SJCRH30 (cell line): ENCODE measurements around the gene PROC. TPM values are rescaled to one million over a fixed set of nuclear protein-coding genes. Genes with fewer than 3 reads are reported as not detected.
"Not testable (repeated sequence)": the region's sequence is repeated elsewhere in the genome, so short reads cannot be mapped to it uniquely, and the experiment has no call there.

Source experiments
- DNase-seq, 2 experiments: peaks; one replicate each; pipeline ENCODE4 v3.0.0-alpha.2; 2015 to 2020
- H3K27ac ChIP-seq: fragments of 250-450 bp; sonication (Bioruptor Pico); 2 replicates; pipeline ENCODE4 v1.5.1; 2020; ENCODE audit warnings: mild to moderate bottlenecking, moderate library complexity
- H3K27me3 ChIP-seq: fragments of 250-450 bp; sonication (Bioruptor Pico); 2 replicates; pipeline ENCODE4 v1.5.1; 2020; ENCODE audit warnings: mild to moderate bottlenecking, moderate library complexity
- H3K36me3 ChIP-seq: fragments of 250-450 bp; sonication (Bioruptor Pico); 2 replicates; pipeline ENCODE4 v1.5.1; 2020; ENCODE audit warnings: mild to moderate bottlenecking, moderate library complexity
- H3K4me1 ChIP-seq: fragments of 250-450 bp; sonication (Bioruptor Pico); 2 replicates; pipeline ENCODE4 v1.5.1; 2020; ENCODE audit warnings: mild to moderate bottlenecking, moderate library complexity
- H3K4me3 ChIP-seq: fragments of 250-450 bp; sonication (Bioruptor Pico); 2 replicates; pipeline ENCODE4 v1.5.1; 2020; ENCODE audit warnings: mild to moderate bottlenecking, moderate library complexity
- H3K9me3 ChIP-seq: fragments of 250-450 bp; sonication (Bioruptor Pico); replicated peaks from 2 replicates; pipeline ENCODE4 v1.5.1; 2020; ENCODE audit warnings: mild to moderate bottlenecking, moderate library complexity
- total RNA-seq: library from RNA; depleted of rRNA; stranded (reverse); fragments of >200 nt; shearing (Covaris generic); gene quantifications from 2 replicates; pipeline ENCODE4 v1.2.3, GENCODE V29; 2014

Gene PROC
- total RNA-seq, 1 experiment from 2014 or later: not detected

DNA sequence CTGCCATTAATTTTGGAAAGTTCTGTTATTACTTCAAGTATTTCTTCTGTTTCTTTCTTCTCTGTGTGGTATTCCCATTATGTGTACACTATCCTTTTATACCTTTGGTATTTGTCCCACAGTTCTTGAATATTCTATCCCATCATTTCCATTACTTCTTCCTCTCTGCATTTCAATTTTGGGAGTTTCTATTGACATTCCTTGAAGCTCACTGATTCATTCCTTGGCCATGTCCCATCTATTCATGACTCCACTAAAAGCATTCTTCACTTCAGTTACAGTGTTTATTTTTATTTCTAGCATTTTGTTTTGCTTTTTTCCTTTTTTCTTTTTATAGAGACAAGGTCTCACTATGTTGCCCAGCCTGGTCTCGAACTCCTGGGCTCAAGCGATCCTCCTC is 30.3 kb downstream of the PROC start:
- no peak for DNase-seq
- Histone ChIP-seq H3K36me3 (no peaks in the 10 kb centered on the region), H3K27me3 (no peaks in the 10 kb centered on the region), H3K4me3 (no peak overlapping the region), H3K9me3 (peaks cover 3% of the 10 kb centered on the region; the same call in 1 of the 2 replicates), H3K4me1 (0 out of 2 replicates have a peak, but pooled peaks cover 4% of the 10 kb centered on the region), H3K27ac (no peak overlapping the region)

DNA sequence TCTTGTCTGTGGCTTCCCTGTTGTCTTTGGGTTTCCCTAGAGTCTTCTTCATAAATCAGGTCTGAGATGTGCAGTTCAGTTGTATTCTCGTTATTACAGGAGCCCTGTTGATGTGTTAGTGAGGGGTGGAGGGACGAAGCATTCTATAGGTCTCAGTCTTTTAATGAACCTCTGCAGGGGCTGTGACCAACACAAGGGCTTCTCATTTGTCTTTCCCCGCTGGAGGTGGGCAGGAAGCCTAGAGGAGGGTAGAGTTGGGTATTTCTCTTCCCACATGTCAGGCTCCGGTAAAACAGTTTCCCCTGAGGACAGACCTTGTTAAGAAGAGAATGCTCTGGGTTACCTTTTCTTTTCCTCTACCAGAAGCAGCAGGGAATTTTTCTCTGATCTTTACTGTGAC is 31.2 kb downstream of the PROC start:
- Histone ChIP-seq H3K4me3 (no peak overlapping the region), H3K36me3 (no peaks in the 10 kb centered on the region), H3K27ac (no peak overlapping the region), H3K9me3 (peaks cover 3% of the 10 kb centered on the region; the same call in 1 of the 2 replicates), H3K4me1 (peaks cover 6% of the 10 kb centered on the region), H3K27me3 (no peaks in the 10 kb centered on the region)
- no peak for DNase-seq

DNA sequence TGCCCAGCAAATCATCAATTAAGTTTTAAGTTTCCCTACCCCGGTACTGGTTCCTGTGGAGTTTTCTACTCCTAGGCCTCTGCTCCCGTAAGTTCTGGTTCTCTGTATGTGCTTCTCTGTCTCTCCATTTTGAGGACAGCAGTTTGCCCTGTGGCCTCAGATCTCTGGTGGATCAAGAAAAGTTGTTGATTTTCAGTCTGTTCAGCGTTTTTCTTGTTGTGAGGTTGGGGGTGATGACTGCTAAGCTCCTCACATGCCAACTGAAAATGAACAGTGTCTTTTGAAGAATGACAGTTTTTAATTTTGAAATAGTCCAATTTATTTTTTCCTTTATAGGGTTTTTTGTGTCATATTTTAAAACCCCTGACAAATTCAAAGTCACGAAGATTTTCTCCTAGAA is 31.7 kb downstream of the PROC start:
- Histone ChIP-seq H3K4me3 (no peak overlapping the region), H3K27me3 (no peaks in the 10 kb centered on the region), H3K9me3 (peaks cover 3% of the 10 kb centered on the region; the same call in 1 of the 2 replicates), H3K36me3 (no peaks in the 10 kb centered on the region), H3K4me1 (peaks cover 11% of the 10 kb centered on the region), H3K27ac (no peak overlapping the region)
- DNase-seq: no peak

DNA sequence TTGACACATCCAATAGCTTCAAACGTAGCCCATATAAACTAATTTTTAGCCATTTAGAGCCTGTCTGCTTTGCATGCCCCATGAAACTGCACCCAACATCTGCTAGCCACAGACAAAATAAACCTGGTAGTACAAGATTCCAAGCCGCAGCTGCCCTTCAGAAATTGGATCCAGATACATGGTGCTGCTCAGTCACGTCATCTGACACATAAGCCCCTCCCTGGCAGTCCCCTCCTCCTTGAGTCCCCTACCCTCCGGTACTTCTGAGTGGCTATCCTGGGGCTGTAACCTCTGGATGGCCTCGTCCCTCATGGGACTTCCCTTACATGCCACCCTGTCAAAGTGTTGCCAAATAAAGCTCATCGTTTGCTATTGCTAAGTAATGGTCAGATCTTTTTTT is 33.8 kb downstream of the PROC start:
- Histone ChIP-seq H3K9me3 (no peaks in the 10 kb centered on the region), H3K36me3 (no peaks in the 10 kb centered on the region), H3K4me3 (no peak overlapping the region), H3K4me1 (peaks cover 24% of the 10 kb centered on the region), H3K27me3 (no peaks in the 10 kb centered on the region), H3K27ac (no peak overlapping the region)
- DNase-seq: peak in 1 of 2 experiments; percentile 54

DNA sequence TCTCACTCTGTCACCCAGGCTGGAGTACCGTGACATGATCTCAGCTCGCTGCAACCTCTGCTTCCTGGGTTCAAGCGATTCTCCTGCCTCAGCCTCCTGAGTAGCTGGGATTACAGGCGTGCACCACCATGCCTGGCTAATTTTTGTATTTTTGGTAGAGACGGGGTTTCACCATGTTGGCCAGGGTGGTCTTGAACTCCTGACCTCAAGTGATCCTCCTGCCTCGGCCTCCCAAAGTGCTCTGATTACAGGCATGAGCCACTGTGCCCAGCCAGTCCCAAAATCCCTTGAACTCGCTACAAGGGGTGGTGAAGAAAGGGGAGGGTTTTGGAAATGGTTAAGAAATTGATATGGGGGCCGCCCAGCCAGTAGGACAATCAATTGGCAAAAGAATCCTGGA is 34.2 kb downstream of the PROC start:
- not testable (repeated sequence) for H3K27ac ChIP-seq, DNase-seq, H3K9me3 ChIP-seq, H3K4me3 ChIP-seq, H3K36me3 ChIP-seq, H3K27me3 ChIP-seq
- peaks cover 24% of the 10 kb centered on the region for H3K4me1 ChIP-seq

DNA sequence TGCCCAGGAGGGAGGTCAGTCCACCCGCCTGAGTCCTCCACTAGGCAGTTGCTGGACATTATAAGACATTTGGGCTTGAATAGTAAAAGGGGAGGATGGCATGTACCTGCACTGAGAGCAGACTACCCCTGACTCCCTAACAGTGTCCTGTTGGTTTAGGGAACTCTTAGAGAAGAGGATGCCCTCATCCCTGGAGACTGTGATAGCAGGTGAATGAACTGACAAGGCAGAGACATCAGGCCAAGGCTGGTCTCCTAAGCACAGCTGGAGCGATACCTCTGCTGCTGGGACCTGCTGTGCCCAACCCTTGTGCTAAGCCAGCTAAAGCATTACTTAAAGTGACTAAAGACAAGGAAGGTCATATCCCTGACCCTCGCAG is 34.8 kb downstream of the PROC start:
- no peak overlapping the region for H3K27ac ChIP-seq
- DNase-seq: no peak
- H3K4me1 ChIP-seq: peaks cover 24% of the 10 kb centered on the region
- H3K4me3 ChIP-seq: no peak overlapping the region
- H3K36me3 ChIP-seq: no peaks in the 10 kb centered on the region
- H3K9me3 ChIP-seq: no peaks in the 10 kb centered on the region
- H3K27me3 ChIP-seq: no peaks in the 10 kb centered on the region

DNA sequence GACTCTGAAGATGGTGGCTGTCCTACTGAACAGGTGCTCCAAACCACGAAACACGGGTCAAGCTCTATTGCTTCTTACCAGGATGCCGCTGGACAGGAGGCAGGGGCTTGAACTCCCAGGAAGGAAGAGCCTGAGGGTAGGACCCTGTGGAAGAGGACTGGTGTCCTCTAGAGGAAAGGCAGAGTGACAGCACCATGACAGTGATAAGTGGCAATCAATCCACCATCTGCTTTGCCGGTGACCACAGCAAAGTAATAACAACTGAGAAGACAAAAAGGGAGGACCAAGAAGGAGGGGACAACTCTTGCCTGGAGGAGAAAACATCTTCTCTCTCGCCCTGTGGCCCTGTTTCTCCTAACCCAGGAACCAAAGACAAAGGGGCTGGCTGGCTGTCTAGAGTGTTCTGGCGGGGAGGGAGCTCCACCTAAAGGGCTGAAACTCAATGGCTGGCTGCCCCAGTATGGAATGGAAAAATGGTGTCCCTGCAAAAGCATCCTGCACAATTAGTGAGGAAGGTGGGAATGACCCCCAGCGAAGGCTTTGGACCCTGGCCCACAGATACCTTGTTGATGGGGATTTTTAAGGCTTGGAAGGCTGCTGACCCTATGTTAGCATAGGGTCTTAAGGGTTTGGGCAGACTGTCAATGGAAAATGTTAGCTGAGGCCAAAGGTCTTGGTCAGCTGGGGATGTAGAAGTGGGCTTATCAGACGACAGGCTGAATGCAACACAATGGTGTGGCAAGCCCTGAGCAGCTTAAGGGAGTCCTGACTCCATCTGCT is 35.4 kb downstream of the PROC start:
- H3K4me1 ChIP-seq: peaks cover 24% of the 10 kb centered on the region
- H3K36me3 ChIP-seq: no peaks in the 10 kb centered on the region
- H3K27me3 ChIP-seq: no peaks in the 10 kb centered on the region
- no peak overlapping the region for H3K27ac ChIP-seq
- no peaks in the 10 kb centered on the region for H3K9me3 ChIP-seq
- no peak overlapping the region for H3K4me3 ChIP-seq
- DNase-seq: peak in 1 of 2 experiments; percentile 41

DNA sequence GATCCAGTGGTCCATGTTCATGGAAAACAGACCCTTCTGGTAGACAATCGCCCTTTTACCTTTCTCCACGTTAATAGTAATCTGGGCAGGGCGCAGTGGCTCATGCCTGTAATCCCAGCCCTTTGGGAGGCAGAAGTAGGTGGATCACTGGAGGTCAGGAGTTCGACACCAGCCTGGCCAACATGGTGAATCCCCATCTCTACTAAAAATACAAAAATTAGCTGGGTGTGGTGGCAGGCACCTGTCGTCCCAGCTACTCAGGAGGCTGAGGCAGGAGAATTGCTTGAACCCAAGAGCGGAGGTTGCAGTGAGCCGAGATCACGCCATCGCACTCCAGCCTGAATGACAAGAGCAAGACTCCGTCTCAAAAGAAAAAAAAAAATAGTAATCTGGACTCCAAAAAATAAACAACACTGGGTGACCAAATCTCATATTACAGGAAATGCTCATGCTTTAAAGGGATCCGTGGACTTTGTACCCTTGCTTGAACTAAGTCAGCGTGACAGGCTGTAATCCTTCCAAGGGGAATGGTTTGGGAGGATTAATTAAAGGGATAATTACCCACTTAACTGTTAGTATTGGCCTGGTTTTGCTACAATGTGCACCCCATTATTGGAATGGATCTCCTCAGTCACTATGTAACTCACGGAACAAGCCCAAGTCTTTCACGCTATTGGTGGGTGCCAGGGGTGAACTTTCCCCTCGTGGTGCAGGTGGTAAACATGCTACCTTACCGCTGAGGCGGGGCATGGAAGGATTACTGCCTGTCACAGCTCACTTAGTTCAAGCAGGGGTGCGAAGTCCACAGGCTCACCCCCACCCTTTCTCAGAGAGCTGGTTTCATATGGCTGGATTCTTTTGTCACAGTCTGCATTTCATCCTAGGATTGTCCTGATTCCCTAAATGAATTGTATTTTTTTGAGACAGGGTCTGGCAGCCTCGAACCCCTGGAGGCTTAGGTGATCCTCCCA is 36.7 kb downstream of the PROC start:
- no peak overlapping the region for H3K4me3 ChIP-seq
- H3K36me3 ChIP-seq: no peaks in the 10 kb centered on the region
- no peaks in the 10 kb centered on the region for H3K27me3 ChIP-seq
- no peak overlapping the region; the same call in 1 of the 2 replicates for H3K27ac ChIP-seq
- peak; percentile 21 to 60 for DNase-seq
- no peaks in the 10 kb centered on the region for H3K9me3 ChIP-seq
- H3K4me1 ChIP-seq: peaks cover 24% of the 10 kb centered on the region

DNA sequence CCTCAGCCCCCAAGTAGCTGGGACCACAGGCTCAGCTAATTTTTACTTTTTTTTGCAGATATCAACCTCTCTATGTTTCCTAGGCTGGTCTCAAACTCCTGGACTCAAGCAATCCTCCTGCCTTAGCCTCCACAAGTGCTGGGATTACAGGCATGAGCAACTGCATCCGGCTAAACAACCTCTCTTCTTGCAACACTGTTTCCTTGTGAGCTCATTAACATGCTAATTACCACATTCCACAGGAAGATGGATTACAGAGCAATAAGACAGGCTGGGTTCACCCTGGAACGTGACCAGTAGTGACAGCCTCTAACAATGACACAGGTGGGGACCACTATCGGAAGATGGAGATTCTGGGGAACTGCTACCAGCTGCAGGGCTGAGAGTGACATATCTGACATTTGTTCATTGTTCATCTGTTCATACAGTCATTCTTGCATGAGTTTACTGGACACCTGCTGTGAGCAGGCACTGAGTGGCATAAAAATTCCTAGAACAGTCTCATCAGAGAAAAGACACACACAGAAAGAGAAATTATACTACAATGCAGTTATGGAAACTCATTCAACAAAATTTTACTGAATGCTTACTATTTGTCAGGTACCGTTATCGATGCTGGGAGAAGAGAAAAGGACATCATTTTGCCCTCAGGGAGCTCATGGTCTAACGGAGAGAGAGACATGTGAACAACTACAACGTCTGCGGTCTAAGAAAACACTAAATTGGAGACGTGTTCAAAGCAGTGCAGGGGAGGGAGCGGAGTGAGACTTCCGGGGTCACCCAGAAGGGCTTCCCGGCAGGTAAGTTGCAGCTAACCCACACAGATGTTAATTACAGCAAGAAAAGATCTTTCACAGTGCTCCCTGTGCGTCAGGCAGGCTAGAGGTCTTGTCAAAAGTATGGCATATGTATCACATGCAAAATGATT is 37.6 kb downstream of the PROC start:
- no peak overlapping the region for H3K4me3 ChIP-seq
- peak; percentile 38 to 64 for DNase-seq
- H3K27ac ChIP-seq: no peak overlapping the region
- H3K4me1 ChIP-seq: peaks cover 24% of the 10 kb centered on the region
- H3K27me3 ChIP-seq: no peaks in the 10 kb centered on the region
- no peaks in the 10 kb centered on the region for H3K9me3 ChIP-seq
- no peaks in the 10 kb centered on the region for H3K36me3 ChIP-seq

DNA sequence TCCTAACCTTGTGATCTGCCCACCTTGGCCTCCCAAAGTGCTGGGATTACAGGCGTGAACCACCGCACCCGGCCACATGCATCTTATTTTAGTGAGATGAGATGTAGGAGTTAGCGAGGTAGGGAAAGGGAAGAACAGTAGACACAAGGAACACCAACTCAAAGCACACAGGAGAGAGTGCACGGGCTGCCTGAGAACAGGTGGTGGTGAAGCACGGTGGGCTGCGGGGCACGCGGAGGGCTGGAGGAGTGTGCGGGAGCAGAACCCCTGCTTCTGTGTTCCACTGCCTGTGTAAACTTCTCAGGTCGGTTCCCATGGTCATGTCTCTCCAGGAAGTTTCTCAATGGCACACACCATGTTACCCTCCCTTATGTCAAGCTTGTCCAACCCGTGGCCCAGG is 38.7 kb downstream of the PROC start:
- no peaks in the 10 kb centered on the region for H3K36me3 ChIP-seq
- no peak overlapping the region for H3K4me3 ChIP-seq
- peaks cover 24% of the 10 kb centered on the region for H3K4me1 ChIP-seq
- no peaks in the 10 kb centered on the region for H3K27me3 ChIP-seq
- no peak for DNase-seq
- H3K9me3 ChIP-seq: no peaks in the 10 kb centered on the region
- no peak overlapping the region for H3K27ac ChIP-seq

DNA sequence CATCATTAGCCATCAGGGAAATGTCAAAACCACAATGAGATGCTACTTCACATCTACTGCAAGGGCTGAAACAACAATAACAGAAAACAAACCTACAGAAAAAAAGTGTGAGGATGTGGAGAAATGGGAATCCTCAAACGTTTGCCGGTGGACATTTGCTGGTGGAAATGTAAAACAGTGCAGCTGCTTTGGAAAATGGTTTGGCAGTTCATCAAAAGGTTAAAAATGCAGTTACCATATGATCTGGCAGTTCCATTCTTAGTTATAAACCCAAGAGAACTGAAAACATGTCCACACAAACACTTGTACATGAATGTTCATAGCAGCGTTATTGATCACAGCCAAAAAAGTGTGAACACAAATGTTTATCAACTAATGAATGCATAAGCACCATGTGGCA is 44.2 kb downstream of the PROC start:
- DNase-seq: peak in 1 of 2 experiments; percentile 33
- H3K4me3 ChIP-seq: peak overlapping the region; percentile 41
- no peaks in the 10 kb centered on the region for H3K9me3 ChIP-seq
- no peaks in the 10 kb centered on the region for H3K27me3 ChIP-seq
- H3K36me3 ChIP-seq: no peaks in the 10 kb centered on the region
- H3K27ac ChIP-seq: peak overlapping the region; percentile 92
- H3K4me1 ChIP-seq: peaks cover 25% of the 10 kb centered on the region

DNA sequence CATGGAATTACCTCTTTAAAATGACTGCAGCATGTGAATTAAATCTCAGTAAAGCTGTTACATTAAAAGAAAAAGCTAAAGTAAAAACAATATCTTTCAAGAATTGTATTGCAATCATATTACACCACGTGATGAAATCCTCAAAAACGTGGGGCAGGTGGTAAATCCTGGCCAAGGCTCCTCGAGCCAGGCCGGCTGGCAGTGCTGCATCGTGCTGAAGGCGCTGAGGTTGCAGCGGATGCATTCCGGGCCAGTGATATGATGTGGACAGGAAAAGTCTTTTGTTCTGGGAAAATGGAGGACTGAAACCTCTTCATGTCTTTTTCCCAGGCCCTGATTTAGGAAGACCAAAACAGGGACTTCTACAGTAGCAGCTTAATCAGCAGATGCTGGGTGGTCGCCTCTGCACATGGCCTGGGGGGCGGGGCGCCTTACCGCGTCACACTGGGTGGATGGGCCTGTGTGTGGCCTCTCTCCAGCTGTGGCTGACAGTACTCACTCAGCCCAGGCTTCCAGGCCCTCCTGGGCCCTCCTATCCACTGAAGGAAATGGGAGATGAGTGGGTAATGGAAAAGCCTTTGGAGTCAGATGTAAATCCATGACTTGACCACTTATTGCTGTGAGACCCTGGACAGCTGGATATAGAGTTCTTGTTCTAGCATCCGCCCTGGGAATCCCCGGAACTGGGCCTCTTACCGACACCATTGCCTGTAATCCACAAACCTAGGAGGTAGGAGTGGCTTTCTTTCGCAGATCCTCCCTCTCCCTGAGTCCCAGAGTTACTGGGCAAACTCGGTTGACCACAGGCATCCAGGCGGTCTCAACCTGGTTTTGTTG is 45.1 kb downstream of the PROC start:
- peak overlapping the region; percentile 92 for H3K27ac ChIP-seq

DNA sequence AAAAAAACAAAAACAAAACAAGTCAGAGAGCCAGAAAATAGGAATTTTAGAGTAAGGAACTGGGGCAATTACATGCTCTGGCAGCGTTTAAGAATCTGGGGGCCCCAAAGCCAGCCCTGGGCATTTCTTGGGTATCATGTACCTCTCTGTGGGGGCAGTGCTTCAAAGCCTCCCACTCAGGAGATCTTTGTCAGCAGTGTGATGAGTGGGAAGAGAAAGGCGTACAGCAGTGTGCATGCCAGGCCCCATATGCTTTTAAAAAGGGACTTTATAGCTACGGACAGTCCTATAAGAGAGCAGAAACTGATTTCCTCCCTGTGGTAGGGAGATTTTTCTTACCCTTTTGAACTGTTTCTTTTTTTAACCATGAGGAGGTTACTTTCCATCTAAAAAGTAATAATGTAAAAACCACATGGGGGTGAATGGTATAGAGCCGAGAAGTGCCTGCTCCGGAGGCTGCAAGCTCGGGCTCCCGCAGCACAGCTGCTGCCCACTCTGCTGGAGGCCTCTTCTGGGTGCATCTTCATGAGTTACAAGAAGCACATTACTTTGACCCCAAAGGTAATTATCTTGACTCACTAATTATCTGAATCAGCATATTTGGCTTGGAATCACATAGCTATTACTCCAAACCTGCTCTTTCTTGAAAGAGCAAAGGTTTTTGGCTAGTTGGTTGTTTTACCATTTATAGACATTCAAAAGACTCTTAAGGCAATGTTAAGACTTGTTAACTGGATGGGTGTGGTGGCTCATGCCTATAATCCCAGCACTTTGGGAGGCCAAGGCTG is 46.4 kb downstream of the PROC start:
- no peak for DNase-seq
- H3K27me3 ChIP-seq: no peaks in the 10 kb centered on the region
- peaks cover 25% of the 10 kb centered on the region for H3K4me1 ChIP-seq
- no peak overlapping the region for H3K4me3 ChIP-seq
- no peaks in the 10 kb centered on the region for H3K36me3 ChIP-seq
- H3K9me3 ChIP-seq: no peaks in the 10 kb centered on the region
- peak overlapping the region; percentile 92 for H3K27ac ChIP-seq

More for the DNA sequence above, 45.1 kb downstream of the PROC start:
- H3K36me3 ChIP-seq: no peaks in the 10 kb centered on the region
- H3K27me3 ChIP-seq: no peaks in the 10 kb centered on the region
- no peaks in the 10 kb centered on the region for H3K9me3 ChIP-seq
- peaks cover 25% of the 10 kb centered on the region for H3K4me1 ChIP-seq
- H3K4me3 ChIP-seq: peak overlapping the region; percentile 41
- peak; percentile 96 to 97 for DNase-seq
